ENCODE data around the gene DCUN1D2.
"Not testable (repeated sequence)": the region's sequence is repeated elsewhere in the genome, so short reads cannot be mapped to it uniquely, and the experiment has no call there.

Gene DCUN1D2

GRCh38 chr13:113442985-113443362, 47.5 kb downstream of the DCUN1D2 start:
- no peak for DNase-seq

GRCh38 chr13:113442354-113442984, 48.0 kb downstream of the DCUN1D2 start:
- DNase-seq: no peak

DNA sequence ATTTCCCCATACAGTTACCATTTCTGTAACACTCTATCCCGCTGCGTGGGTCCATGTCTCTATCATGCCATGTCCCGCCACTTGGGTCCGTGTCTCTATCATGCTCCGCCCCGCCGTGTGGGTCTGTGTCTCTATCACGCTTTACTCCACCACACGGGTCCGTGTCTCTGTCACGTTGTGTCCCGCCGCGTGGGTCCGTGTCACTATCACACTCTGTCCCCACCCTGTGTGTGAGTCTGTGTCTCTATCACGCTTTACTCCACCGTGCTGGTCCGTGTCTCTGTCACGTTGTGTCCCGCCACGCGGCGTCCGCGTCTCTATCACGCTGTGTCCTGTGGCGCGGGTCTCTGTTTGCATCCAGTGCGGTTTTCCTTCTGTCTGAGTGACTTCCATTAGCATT, 48.9 kb downstream of the DCUN1D2 start:
- DNase-seq: no peak

DNA sequence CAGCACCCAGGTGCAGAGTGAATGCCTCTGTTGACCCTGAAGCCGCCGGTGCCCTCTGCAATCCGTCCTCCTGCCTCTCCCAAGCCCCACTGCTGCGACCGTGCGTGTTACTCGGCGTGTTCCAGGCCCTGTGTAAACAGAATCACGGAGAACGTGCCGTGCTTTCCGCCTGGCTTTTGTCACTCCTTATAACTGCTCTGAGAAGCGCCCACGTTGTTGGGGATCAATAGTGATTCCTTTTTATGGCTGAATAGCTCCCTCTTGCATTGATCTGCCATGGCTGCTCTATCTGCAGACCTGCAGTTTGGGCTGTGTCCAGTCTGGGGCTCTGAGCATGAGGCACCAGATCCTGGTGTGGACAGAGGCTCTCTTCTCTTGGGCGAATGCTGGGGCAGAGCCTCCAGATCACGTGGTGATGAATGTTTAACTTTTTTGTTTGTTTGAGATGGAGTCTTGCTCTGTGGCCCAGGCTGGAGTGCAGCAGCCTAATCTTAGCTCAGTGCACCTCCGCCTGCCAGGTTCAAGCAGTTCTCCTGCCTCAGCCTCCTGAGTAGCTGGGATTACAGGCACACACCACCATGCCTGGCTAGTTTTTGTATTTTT, 53.0 kb downstream of the DCUN1D2 start:
- no peak for DNase-seq

DNA sequence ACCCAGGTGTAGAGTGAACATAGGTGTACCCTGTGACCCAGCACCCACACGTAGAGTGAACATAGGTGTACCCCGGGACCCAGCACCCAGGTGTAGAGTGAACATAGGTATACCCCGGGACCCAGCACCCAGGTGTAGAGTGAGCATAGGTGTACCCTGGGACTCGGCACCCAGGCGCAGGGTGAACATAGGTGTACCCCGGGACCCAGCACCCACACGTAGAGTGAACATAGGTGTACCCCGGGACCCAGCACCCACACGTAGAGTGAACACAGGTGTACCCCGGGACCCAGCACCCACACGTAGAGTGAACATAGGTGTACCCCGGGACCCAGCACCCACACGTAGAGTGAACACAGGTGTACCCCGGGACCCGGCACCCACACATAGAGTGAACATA, 53.6 kb downstream of the DCUN1D2 start:
- not testable (repeated sequence) for DNase-seq

DNA sequence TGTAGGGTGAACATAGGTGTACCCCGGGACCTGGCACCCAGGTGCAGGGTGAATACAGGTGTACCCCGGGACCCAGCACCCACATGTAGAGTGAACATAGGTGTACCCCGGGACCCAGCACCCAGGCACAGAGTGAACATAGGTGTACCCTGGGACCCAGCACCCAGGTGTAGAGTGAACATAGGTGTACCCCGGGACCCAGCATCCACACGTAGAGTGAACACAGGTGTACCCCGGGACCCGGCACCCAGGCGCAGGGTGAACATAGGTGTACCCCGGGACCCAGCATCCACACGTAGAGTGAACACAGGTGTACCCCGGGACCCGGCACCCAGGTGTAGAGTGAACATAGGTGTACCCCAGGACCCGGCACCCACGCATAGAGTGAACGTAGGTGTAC, 54.6 kb downstream of the DCUN1D2 start:
- DNase-seq: not testable (repeated sequence)

DNA sequence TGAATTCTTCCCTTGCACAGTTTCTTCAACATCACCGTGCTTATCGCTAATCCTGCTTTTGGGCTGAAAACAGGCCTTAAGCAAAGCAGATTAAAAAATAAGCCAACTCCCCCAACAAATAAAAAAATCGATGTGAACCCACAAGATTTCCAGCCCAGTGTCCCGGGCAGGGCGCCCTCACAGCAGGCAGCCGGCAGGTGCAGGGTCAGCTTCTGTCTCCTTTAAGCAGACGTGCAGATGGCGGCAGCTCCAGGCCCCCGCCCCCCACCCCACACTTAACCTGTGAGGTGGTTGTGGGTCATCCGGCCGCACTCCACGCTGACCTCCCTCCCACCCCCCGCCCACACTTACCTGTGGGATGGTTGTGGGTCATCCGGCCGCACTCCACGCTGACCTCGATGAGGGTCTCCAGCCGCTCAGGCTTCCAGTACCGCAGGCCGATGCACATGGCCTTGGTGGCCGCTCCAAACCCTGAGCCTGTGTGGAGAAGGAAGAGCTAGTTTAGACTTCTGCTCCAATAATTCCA, 57.1 kb downstream of the DCUN1D2 start:
- no peak for DNase-seq

GRCh38 chr13:113432506-113433270, 57.8 kb downstream of the DCUN1D2 start:
- no peak for DNase-seq

GRCh38 chr13:113431171-113431570, 59.3 kb downstream of the DCUN1D2 start:
- no peak for DNase-seq

GRCh38 chr13:113430378-113431110, 60.0 kb downstream of the DCUN1D2 start:
- no peak for DNase-seq

DNA sequence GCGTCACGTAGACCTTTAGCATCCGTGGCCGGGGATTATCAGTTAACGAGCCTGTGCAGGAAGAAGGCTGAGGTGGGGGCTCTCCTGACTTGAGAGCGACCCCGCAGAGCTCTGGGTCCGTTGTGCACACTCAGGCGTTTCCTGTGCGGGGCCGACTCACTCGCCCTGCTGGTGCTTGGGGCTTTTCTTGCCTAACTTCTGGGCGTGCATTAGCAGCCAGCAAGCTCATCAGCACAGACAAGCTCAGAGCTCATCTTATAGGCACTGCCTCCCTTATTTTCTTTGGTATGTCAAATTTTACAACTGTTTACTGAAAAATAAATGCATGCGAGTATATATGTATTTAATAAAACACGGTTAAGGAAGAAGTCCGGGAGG, 60.9 kb downstream of the DCUN1D2 start:
- DNase-seq: no peak

DNA sequence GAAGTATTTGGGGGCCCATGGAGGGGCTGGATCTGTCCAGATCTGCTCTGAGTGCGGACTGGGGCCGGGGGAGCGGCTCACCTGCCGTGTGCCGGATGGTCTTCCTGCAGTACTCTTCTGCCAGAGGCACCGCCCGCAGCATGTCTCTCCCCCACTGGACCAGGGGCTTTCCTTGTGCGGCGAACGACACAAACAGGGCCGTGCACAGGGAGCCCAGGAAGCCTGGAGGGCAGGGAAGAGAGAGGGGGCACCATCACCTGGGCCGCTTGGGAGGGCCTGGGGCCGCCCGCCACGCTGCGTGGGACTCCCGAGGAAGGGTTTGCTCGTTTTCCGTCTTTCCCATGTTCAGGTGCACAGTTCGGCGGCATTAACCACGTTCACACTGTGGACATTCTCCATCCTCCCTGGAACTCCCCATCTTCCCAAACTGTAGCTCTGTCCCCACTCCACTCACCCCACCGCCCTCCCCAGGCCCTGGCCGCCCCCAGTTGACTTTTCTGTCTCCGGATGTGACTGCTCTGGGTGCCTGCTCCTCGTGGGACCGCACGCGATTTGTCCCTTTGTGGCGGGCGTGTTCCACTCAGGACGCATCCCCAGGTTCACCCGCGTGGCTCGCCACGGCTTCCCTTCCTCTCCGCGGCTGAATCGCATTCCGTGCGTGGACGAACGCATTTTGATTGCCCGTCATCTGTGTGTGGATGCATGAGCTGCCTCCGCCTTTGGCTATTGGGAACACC, 61.5 kb downstream of the DCUN1D2 start:
- no peak for DNase-seq

GRCh38 chr13:113428469-113428865, 62.0 kb downstream of the DCUN1D2 start:
- DNase-seq: no peak

GRCh38 chr13:113427562-113428468, 62.7 kb downstream of the DCUN1D2 start:
- DNase-seq: no peak

DNA sequence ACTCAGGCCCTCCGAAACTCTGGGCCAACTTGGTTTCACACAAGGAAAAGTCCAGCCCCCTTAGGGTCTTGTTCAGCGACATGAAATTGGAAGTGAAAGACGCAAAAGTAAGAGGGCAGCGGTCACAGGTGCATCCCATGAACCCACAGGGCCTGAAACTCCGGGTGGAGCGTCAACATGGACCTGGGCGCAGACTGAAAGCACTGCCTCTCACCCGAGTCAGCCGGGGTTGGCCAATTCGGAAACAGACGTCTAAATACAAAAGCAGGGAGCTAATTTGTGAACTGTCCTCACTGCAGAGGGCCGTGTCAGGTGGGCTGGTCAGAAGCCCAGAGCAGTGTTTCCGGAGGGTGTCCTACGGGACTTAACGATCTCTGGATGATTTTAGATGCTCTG, 63.9 kb downstream of the DCUN1D2 start:
- DNase-seq: no peak

DNA sequence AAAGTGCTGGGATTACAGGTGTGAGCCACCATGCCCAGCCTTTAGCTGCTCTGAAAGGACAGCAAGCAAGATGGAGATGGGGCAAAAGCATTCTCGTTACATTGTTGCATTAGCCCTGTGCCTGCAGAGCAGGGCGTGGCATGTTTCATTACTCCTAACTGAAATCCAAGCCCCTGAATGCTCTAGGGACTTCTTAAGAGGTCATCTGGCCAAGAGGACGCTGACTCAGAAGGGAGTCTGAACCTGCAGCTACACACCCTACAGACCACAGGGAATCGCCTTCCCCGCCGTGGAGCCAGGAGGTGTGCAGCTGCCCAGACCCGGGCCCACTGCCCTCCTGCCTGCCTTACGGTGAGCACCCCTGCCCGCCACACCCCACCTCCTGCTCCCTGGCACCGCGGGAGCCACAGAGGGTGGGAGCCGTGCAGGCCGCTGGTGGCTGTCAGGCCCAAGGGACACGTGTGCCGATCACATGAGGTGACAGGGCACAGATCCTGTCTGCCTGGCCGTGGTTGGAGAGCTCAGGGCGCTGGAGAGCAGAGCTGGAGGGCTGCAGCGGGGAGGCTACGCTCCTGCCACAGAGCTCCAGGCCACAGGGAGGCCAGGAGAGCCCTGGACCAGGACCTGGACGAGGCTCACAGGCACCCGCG, 64.4 kb downstream of the DCUN1D2 start:
- no peak for DNase-seq

GRCh38 chr13:113423520-113424163, 66.9 kb downstream of the DCUN1D2 start:
- no peak for DNase-seq

DNA sequence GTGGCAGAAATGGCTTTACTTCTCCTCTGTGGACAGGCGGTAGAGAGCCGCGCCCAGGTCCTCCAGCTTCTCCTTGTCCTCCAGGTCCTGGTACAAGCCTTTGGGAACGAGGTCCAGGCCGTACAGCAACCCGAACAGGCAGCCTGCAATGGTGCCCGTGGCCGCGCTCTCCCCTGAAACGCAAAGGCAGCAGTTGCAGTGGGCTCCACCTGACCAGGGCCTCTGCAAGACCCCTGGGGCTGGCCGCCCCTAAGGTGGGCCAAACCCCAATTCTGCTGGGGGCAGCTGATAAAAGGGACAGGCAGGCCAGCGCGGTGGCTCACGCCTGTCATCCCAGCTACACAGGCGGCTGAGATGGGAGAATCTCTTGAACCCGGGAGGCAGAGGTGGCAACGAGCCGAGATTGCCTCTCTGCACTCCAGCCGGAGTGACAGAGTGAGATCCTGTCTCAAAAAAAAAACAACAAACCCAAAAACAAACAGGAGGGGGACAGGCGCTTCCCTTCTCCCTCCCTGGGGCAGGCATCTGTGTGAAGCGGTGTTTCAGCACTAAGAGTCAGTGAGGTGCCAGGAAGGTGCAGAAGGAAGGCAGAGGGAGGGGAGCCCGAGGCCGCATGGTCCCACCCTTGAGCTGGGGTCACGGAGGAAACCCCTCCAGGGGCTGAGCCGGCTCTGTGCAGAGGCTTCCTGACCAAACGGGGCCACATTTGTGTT, 67.5 kb downstream of the DCUN1D2 start:
- no peak for DNase-seq

DNA sequence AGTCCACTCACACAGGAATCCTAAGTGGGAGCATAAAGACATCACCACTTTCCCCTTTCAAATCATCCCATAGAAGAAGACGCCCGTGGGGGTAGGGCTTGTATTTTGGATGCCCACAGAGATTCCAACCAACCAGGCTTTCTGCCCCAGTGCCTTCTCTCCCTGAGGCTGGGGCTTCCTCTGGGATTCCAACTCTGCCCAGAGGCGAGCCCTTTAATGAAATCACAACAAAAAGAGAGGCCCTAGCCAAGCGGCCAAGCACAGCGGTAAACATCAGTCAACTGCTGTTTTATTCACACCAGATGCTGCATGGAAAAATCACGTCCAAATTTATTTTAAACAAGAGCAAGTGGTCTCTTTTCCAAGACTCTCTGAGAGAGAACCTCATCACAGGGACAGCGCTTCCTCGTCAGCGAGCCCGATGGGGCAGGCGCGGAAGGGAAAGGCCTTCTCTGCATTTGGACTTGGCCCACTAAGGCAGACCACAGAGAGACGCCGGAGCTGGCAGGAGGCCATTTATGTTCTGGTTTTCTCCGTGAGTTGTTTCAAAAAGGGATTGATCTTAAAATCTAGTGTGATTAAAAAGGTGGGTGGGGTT, 68.7 kb downstream of the DCUN1D2 start:
- DNase-seq: no peak

Data from activated CD4-positive, alpha-beta T cell treated with anti-CD3 and anti-CD28 coated beads, Interleukin-2, amount 50 U/mL, for 16 hours (primary cell).